Sigmoid colon (tissue), 7 donors: ENCODE results near the gene NDUFA13. TPM values are rescaled to one million over a fixed set of nuclear protein-coding genes. Genes with fewer than 3 reads are reported as not detected.

Experiments
- DNase-seq: peaks from one replicate; pipeline ENCODE4 v3.0.0-alpha.2; 2019
- H3K27ac ChIP-seq, 4 donors: fragments of 200-600 bp; sonication (generic); one replicate each; pipeline ENCODE4 v1.5.1; 2016 to 2019; ENCODE audit warnings: mild to moderate bottlenecking in 1 of 4
- H3K27me3 ChIP-seq, 3 donors: fragments of 200-600 bp; sonication (generic); one replicate each; pipeline ENCODE4 v1.5.1; 2019; ENCODE audit warnings: mild to moderate bottlenecking in 1 of 3
- H3K36me3 ChIP-seq, 4 donors: fragments of 200-600 bp; sonication (generic); one replicate each; pipeline ENCODE4 v1.5.1; 2016 to 2019
- H3K4me1 ChIP-seq, 4 donors: fragments of 200-600 bp; sonication (generic); one replicate each; pipeline ENCODE4 v1.5.1; 2017 to 2019
- H3K4me3 ChIP-seq, 4 donors: fragments of 200-600 bp; sonication (generic); one replicate each; pipeline ENCODE4 v1.5.1; 2017 to 2019; ENCODE audit warnings: mild to moderate bottlenecking in 2 of 4, moderate library complexity in 1 of 4
- H3K9me3 ChIP-seq, 4 donors: fragments of 200-600 bp in 3 of 4; sonication (generic) in 3 of 4; one replicate each; pipeline versions ENCODE4 v1.5.1 to v1.6.1; 2013 to 2019
- CTCF ChIP-seq, 4 experiments: fragments of 450-650 bp in 3 of 4; fragments of 200-600 bp in 1 of 4; IDR thresholded peaks; one replicate each; pipeline ENCODE4 v1.5.1; 2016 to 2019; ENCODE audit warnings: antibody characterized with exemption in 4 of 4, mild to moderate bottlenecking in 3 of 4, moderate library complexity in 2 of 4
- EP300 ChIP-seq, 4 donors: sonication (generic); formaldehyde crosslinking; IDR thresholded peaks; one replicate each; pipeline ENCODE4 v1.6.1; 2017; ENCODE audit warnings: antibody characterized with exemption in 4 of 4
- POLR2A ChIP-seq, 2 donors: fragments of 450-650 bp; IDR thresholded peaks; one replicate each; pipeline ENCODE4 v1.6.1; 2016; ENCODE audit warnings: antibody characterized with exemption in 2 of 2, mild to moderate bottlenecking in 2 of 2, moderate library complexity in 2 of 2
- POLR2AphosphoS5 ChIP-seq, 4 donors: sonication (generic); formaldehyde crosslinking; IDR thresholded peaks; one replicate each; pipeline ENCODE4 v1.6.1; 2017; ENCODE audit warnings: antibody characterized with exemption in 4 of 4
- WGBS, 2 donors: extraction: QIAGEN DNeasy Blood & Tissue Kit; methylation state at CpG; one replicate each; pipeline ENCODE4 v1.1.7; 2013; 5-methylcytosine and 5-hydroxymethylcytosine counted together
- intact Hi-C: fragments of 100-400 bp; cut with DNase I; formaldehyde crosslinking; loops from one replicate; pipeline ENCODE4 v1.15.1; 2023
- polyA plus RNA-seq, 3 donors: library from polyadenylated mRNA; stranded (reverse); fragments of 200-250 nt; gene quantifications; one replicate each; pipeline ENCODE4 v1.2.3, GENCODE V29; 2013
- total RNA-seq, 4 donors: library from RNA; depleted of rRNA; stranded (reverse); fragments of >200 nt; gene quantifications; one replicate each; pipeline ENCODE4 v1.1.0, GENCODE V29; 2016
- donor health status: healthy with polysubstance abuse.
- donor health status: Bipolar disorder and iron deficiency.
- donor health status: healthy.

Gene NDUFA13
- total and polyA plus RNA-seq, 7 donors = 31.3 to 339 (median 110) TPM

GRCh38 chr19:19561946-19562664 lies 46.1 kb downstream of the NDUFA13 start:
- Histone ChIP-seq H3K4me3 (no peak overlapping the region), H3K4me1 (no peaks in the 10 kb centered on the region), H3K27ac (no peak overlapping the region), H3K27me3 (no peaks in the 10 kb centered on the region), H3K9me3 (no peaks in the 10 kb centered on the region), H3K36me3 (no peaks in the 10 kb centered on the region)
- TF ChIP-seq CTCF (IDR thresholded peaks at IDR 0.05) = no peak
- TF ChIP-seq EP300 (IDR thresholded peaks at IDR 0.05) = no peak
- no peak for TF ChIP-seq POLR2A (IDR thresholded peaks at IDR 0.05)
- no peak for TF ChIP-seq POLR2AphosphoS5 (IDR thresholded peaks at IDR 0.05)
- 89 to 93% methylated on average over 26 of the region's 26 CpGs for WGBS, 2 donors
- intact Hi-C loops = no loop called here
- no peak for DNase-seq

GRCh38 chr19:19562665-19563347 lies 46.8 kb downstream of the NDUFA13 start:
- intact Hi-C loops = no loop called here

GRCh38 chr19:19563348-19563848 lies 47.4 kb downstream of the NDUFA13 start:
- Histone ChIP-seq H3K36me3 (no peaks in the 10 kb centered on the region), H3K4me1 (no peaks in the 10 kb centered on the region), H3K9me3 (no peaks in the 10 kb centered on the region), H3K27me3 (no peaks in the 10 kb centered on the region), H3K27ac (no peak overlapping the region), H3K4me3 (no peak overlapping the region)
- TF ChIP-seq POLR2A (IDR thresholded peaks at IDR 0.05) (no peak), EP300 (IDR thresholded peaks at IDR 0.05) (no peak), CTCF (IDR thresholded peaks at IDR 0.05) (no peak)
- 94% methylated on average over 17 of the region's 17 CpGs for WGBS, 2 donors
- intact Hi-C loops = no loop called here
- DNase-seq = no peak

More at GRCh38 chr19:19562665-19563347, 46.8 kb downstream of the NDUFA13 start:
- Histone ChIP-seq H3K4me3 (no peak overlapping the region), H3K27ac (no peak overlapping the region), H3K9me3 (no peaks in the 10 kb centered on the region), H3K36me3 (no peaks in the 10 kb centered on the region), H3K4me1 (no peaks in the 10 kb centered on the region), H3K27me3 (no peaks in the 10 kb centered on the region)
- WGBS, 2 donors = 75 to 84% methylated on average over 17 of the region's 17 CpGs
- DNase-seq = no peak
- TF ChIP-seq CTCF (IDR thresholded peaks at IDR 0.05) (no peak), POLR2A (IDR thresholded peaks at IDR 0.05) (no peak), POLR2AphosphoS5 (IDR thresholded peaks at IDR 0.05) (no peak), EP300 (IDR thresholded peaks at IDR 0.05) (no peak)

GRCh38 chr19:19566306-19566705 lies 50.3 kb downstream of the NDUFA13 start:
- no peak for TF ChIP-seq POLR2A (IDR thresholded peaks at IDR 0.05)
- TF ChIP-seq POLR2AphosphoS5 (IDR thresholded peaks at IDR 0.05) = no peak
- TF ChIP-seq CTCF (IDR thresholded peaks at IDR 0.05) = no peak
- TF ChIP-seq EP300 (IDR thresholded peaks at IDR 0.05) = no peak
- no peaks in the 10 kb centered on the region for H3K27me3 ChIP-seq
- no peaks in the 10 kb centered on the region for H3K36me3 ChIP-seq
- H3K4me3 ChIP-seq = no peak overlapping the region
- DNase-seq = no peak
- intact Hi-C loops = no loop called here
- no peaks in the 10 kb centered on the region for H3K9me3 ChIP-seq
- no peaks in the 10 kb centered on the region for H3K4me1 ChIP-seq
- H3K27ac ChIP-seq = no peak overlapping the region
- 60 to 84% methylated on average over 7 of the region's 7 CpGs for WGBS, 2 donors
